Left kidney (tissue), 2 donors: ENCODE data around the gene LUZP2. TPM values are rescaled to one million over a fixed set of nuclear protein-coding genes. Genes with fewer than 3 reads are reported as not detected.
"Not testable (repeated sequence)": the region's sequence is repeated elsewhere in the genome, so short reads cannot be mapped to it uniquely, and the experiment has no call there.

ENCODE experiments used
- DNase-seq: peaks from one replicate; pipeline ENCODE4 v3.0.0-alpha.2; 2013
- polyA plus RNA-seq: library from polyadenylated mRNA; unstranded; fragments of 120-200 nt; gene quantifications from one replicate; pipeline ENCODE4 v1.2.1, GENCODE V29; 2013; ENCODE audit not compliant: insufficient read length

The LUZP2 gene
- polyA plus RNA-seq, 1 donor, result 1.7 TPM

GRCh38 chr11:24900514-24900913 lies 403.7 kb downstream of the LUZP2 start:
- DNase-seq, result no peak

DNA sequence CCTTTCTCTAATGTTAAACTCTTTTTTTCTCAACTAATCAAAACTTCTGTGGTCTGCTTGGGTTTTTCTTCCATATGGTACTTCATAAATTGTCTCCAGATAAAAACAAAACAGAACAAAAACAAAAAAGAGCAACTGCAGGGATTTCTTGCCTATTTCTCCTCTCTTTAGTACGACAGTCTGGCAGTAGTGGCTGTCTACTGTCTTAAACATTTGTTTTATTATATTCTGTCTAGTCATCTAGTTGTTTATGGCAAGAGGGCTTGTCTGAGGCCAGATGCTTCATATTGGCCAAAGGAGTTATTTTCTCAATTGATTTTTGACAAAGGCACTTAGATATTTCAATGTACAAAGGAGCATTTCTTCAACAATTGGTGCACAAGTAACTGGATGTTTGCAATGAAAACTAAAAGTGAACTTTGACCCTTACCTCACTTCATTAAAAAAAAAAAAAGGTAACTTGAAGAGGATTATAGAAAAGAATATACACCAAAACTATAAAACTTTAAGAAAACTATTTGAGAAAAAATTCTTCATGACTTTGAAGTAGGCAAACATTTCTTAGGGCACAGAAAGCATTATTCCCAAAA lies 404.2 kb downstream of the LUZP2 start:
- DNase-seq, result peak; percentile 7

DNA sequence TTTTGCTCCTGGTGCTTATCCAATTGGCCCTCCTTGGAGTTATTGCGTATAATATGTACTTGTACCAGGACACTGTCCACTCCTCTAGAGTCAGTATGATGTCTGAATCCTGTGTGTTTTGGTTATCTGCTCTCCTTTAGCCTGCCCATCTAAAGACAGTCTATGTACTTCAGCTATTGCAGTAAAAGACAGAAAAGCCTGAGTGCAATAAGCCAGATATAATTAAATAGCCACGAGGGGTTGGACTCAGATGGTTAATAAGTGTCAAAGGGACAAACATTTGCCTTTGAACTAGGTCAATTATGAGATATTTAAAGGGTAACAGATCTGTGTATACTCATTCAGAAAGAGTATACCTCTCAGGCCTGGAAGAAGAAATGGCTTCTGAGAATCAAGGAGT lies 406.7 kb downstream of the LUZP2 start:
- no peak for DNase-seq

DNA sequence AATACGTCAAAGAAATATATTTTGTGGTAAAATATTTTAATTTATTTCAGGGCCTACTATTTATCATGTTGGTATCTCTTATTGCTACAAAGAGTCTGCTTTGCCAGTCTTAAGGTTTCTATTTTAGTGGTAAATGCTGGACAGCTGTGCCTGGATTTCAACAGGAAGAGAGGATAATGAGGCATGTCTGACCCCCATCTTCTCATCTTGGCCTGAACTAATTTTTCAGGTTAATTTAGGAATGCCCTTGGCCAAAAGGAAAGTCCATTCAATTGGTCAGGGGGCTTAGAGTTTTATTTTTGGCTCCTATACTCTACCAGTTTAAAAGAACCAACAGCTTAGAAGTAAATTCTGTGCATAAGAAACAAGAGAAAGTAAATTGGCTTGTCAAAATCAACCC lies 428.2 kb downstream of the LUZP2 start:
- no peak for DNase-seq

GRCh38 chr11:24932110-24933000 lies 435.5 kb downstream of the LUZP2 start:
- peak; percentile 11 for DNase-seq

GRCh38 chr11:24934733-24935439 lies 438.0 kb downstream of the LUZP2 start:
- no peak for DNase-seq

DNA sequence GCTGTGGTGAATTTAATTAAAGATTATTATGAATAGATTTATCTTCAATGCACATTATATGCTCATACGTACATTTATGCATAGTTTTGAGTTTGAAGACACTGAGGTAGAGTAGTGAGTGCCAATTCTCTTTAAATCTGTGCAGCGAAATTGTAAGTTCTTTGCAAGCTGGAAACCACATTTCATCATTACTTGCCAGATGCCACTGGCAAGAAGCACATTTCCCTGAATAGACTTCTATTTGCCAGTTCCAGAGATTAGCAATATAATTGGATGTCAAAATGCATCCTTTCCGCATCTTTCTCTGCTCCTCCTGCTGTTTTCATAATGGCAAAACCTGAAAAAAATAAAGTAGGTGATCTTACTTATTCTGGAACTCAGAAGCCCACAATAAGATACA lies 448.0 kb downstream of the LUZP2 start:
- no peak for DNase-seq

DNA sequence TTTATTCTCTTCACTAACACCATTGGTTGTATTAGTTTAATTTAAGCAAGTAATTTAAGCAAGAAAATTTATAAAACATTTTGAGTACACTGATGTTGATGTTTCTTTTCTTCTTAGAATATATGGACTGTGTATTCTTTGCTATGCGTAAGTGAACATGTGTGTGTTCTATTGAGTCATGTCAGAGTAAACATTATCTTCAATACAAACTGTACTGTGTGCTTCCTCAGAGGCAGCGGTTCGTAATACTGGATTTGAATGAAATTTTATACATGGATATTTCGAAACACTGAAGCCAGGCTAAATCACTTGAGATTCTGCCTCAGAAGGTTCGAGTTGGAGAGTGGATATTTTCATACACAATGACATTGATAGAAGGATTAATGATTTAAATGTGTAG lies 452.6 kb downstream of the LUZP2 start:
- DNase-seq, result no peak

GRCh38 chr11:24963852-24964251 lies 467.0 kb downstream of the LUZP2 start:
- no peak for DNase-seq

- no peak for DNase-seq
These were observed 468.9 kb downstream of the LUZP2 start for GRCh38 chr11:24965748-24966147.

GRCh38 chr11:24993903-24994302 lies 497.1 kb downstream of the LUZP2 start:
- not testable (repeated sequence) for DNase-seq

DNA sequence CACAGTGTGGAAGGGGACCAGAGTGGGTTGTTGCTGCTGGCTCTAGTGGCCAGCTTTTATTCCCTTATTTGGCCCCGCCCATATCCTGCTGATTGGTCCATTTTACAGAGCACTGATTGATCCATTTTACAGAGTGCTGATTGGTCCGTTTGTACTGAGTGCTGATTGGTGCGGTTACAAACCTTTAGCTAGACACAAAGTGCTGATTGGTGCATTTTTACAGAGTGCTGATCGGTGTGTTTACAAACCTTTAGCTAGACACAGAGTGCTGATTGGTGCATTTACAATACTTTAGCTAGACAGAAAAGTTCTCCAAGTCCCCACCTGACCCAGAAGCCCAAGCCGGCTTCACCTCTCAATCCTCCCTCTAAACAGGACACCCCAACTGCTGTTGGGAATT lies 503.1 kb downstream of the LUZP2 start:
- DNase-seq, result not testable (repeated sequence)

- DNase-seq, result no peak
These were observed 540.6 kb downstream of the LUZP2 start for GRCh38 chr11:25037431-25037830.

DNA sequence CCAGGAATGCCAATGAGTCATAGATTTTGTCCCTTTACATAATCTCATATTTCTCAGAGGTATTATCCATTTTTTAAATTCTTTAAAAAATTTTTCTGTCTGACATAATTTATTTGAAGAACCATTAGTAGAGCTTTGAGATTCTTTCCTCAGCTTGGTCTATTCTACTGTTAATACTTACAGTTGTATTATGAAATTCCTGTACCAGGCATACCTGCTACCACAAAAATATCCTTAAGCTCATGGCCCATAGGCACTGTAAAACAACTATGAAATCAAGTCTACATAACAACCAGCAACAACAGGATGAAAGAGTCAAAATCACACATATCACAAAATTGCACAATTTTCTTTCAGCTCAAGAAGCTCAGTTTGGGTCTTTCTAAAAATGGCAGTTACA lies 541.3 kb downstream of the LUZP2 start:
- DNase-seq, result no peak

DNA sequence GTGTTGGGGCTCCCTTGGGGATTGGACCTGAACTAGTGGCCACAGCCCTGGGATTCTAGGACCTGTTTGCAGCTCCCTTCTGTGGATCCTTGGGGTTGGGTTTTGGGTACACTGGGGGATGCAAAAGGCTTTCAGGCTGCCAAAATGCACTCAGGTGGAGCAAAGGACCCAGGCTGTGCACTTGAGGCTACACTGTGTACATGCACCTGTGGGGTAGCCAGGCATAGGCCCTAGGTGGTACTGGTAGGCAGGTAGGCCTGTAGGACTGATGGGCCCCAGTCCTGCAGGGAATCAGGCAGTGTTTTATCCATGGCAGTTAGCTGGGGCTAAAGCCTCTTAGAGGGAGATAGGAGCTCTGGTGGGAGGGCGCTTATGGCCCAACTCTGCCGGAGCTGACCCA lies 542.3 kb downstream of the LUZP2 start:
- no peak for DNase-seq

GRCh38 chr11:25048632-25049031 lies 551.8 kb downstream of the LUZP2 start:
- DNase-seq, result no peak

DNA sequence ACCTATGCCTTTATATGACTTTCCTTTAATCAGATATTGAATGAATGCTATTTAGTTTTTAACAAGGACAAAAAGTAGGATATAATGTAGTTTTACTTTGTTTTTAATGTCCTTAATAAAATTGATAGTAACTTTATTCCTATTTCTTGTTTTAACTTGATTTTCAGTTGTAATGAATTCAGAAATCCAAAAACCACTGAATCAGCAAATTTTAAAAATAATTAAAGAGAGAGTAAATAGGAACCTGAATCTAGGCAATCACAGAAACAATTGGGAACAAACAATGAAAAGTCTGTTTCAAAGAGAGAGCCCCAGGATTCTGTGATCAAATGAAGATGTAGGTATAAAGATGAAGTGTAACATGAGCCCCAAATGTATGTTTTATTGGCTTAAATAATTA lies 556.0 kb downstream of the LUZP2 start:
- no peak for DNase-seq

GRCh38 chr11:25057861-25058260 lies 561.0 kb downstream of the LUZP2 start:
- DNase-seq, result no peak

GRCh38 chr11:25065746-25066145 lies 568.9 kb downstream of the LUZP2 start:
- DNase-seq, result no peak

- no peak for DNase-seq
These were observed 569.9 kb downstream of the LUZP2 start for GRCh38 chr11:25066706-25067105.

GRCh38 chr11:25068451-25068850 lies 571.6 kb downstream of the LUZP2 start:
- no peak for DNase-seq

GRCh38 chr11:25094085-25094802 lies 597.4 kb downstream of the LUZP2 start:
- DNase-seq, result no peak
